Kidney (tissue), 14 donors: ENCODE measurements around the gene FBXL19. TPM values are rescaled to one million over a fixed set of nuclear protein-coding genes. Genes with fewer than 3 reads are reported as not detected.
A peak's percentile ranks its signal among the peaks of the same experiment; 100 is the strongest.
"Not testable (repeated sequence)": the region's sequence is repeated elsewhere in the genome, so short reads cannot be mapped to it uniquely, and the experiment has no call there.

Experiments
- DNase-seq, 5 donors: peaks; one replicate each; pipeline ENCODE4 v3.0.0-alpha.2; 2013 to 2020
- FAIRE-seq: peaks from 2 replicates; lab custom pipeline; 2012; peaks lifted over from hg19 to GRCh38; lab: Jason Lieb, UNC
- H3K27ac ChIP-seq, 2 donors: one replicate each; pipeline ENCODE4 v1.7.0; 2013; ENCODE audit warnings: low read depth in 2 of 2, low read length in 2 of 2, inconsistent platforms in 1 of 2
- H3K27me3 ChIP-seq: one replicate; pipeline ENCODE4 v1.7.1; 2013; ENCODE audit warnings: low read length, inconsistent platforms; ENCODE audit not compliant: control insufficient read depth, insufficient read depth
- H3K36me3 ChIP-seq, 3 donors: one replicate each; pipeline versions ENCODE4 v1.7.0 to v1.7.1; 2013; ENCODE audit warnings: low read length in 3 of 3, control low read depth in 1 of 3, inconsistent platforms in 1 of 3; ENCODE audit not compliant: insufficient read depth in 3 of 3, control insufficient read depth in 2 of 3
- H3K4me1 ChIP-seq, 3 donors: one replicate each; pipeline versions ENCODE4 v1.7.0 to v1.7.1; 2013; ENCODE audit warnings: low read length in 3 of 3, inconsistent platforms in 1 of 3, low read depth in 1 of 3; ENCODE audit not compliant: control insufficient read depth in 2 of 3, insufficient read depth in 2 of 3
- H3K4me3 ChIP-seq, 3 donors: one replicate each; pipeline versions ENCODE4 v1.7.0 to v1.8.1; 2013; ENCODE audit warnings: low read length in 3 of 3, control low read depth in 1 of 3, inconsistent platforms in 1 of 3
- H3K9ac ChIP-seq, 3 donors: one replicate each; pipeline versions ENCODE4 v1.7.0 to v1.7.1; 2013; ENCODE audit warnings: low read length in 3 of 3, control low read depth in 1 of 3, inconsistent platforms in 1 of 3
- H3K9me3 ChIP-seq, 3 donors: one replicate each; pipeline versions ENCODE4 v1.7.0 to v1.7.1; 2013; ENCODE audit warnings: low read length in 3 of 3, control low read depth in 1 of 3, inconsistent platforms in 1 of 3; ENCODE audit not compliant: control insufficient read depth in 2 of 3, insufficient read depth in 1 of 3
- CTCF ChIP-seq: IDR thresholded peaks from 3 replicates; pipeline ENCODE4 v1.5.1; 2012; ENCODE audit warnings: mild to moderate bottlenecking, moderate library complexity, borderline replicate concordance; ENCODE audit not compliant: insufficient read depth; ENCODE audit errors: extremely low read depth
- intact Hi-C: fragments of 100-400 bp; cut with DNase I; formaldehyde crosslinking; loops from one replicate; pipeline ENCODE4 v1.11.1; 2022
- polyA plus RNA-seq: library from polyadenylated mRNA; stranded (reverse); fragments of 350-450 nt; fragmentation: Illumina TruSeq; extraction: RNeasy Lipid Tissue Mini Kit (QIAGEN cat#74804); gene quantifications from one replicate; pipeline ENCODE4 v1.2.3, GENCODE V29; 2014; ENCODE audit warnings: low read depth, low replicate concordance; ENCODE audit not compliant: insufficient read depth
- total RNA-seq: library from RNA; stranded (reverse); fragmentation: NEBNext Ultra II Directional; extraction: Animal tissue kit (Norgen Biotek cat#: 25700); gene quantifications from one replicate; pipeline ENCODE4 v1.2.1, GENCODE V29; 2021
- donor health status: control.
- donor health status: control.
- donor health status: control.
- donor health status: control.
- donor health status: control.
- donor health status: DM: yes; HTN: yes; CAD: no.
- donor health status: Normal renal cell carcinoma (clear cell type).

FBXL19 gene
- total and polyA plus RNA-seq, 2 donors from 2014 or later, result 7.4 to 18.9 TPM

- DNase-seq, result no peak
- Histone ChIP-seq H3K27ac (no peak overlapping the region), H3K9ac (no peak overlapping the region), H3K36me3 (peaks cover 2 to 15% (median 13%) of the 10 kb centered on the region in 3 donors), H3K27me3 (no peaks in the 10 kb centered on the region), H3K9me3 (no peaks in the 10 kb centered on the region), H3K4me1 (peaks cover 0 to 2% (median 0%) of the 10 kb centered on the region in 3 donors), H3K4me3 (no peak overlapping the region)
- no peak for FAIRE-seq
- intact Hi-C loops, result no loop called here
- TF ChIP-seq CTCF, result no peak
Measured at GRCh38 chr16:30931068-30931650, 7.8 kb downstream of the FBXL19 start.

- H3K27me3 ChIP-seq, result no peaks in the 10 kb centered on the region
- no peak overlapping the region for H3K4me3 ChIP-seq
- DNase-seq, result no peak
- no peak overlapping the region for H3K27ac ChIP-seq
- H3K36me3 ChIP-seq, result peaks cover 2 to 15% (median 13%) of the 10 kb centered on the region in 3 donors
- intact Hi-C loops, result no loop called here
- H3K9ac ChIP-seq, result no peak overlapping the region
- H3K4me1 ChIP-seq, result peaks cover 0 to 2% (median 0%) of the 10 kb centered on the region in 3 donors
- FAIRE-seq, result no peak
- H3K9me3 ChIP-seq, result no peaks in the 10 kb centered on the region
- peak; percentile 35 for TF ChIP-seq CTCF
Measured at GRCh38 chr16:30934827-30935557, 11.6 kb downstream of the FBXL19 start.

- H3K36me3 ChIP-seq, result peaks cover 0 to 6% (median 0%) of the 10 kb centered on the region in 3 donors
- H3K9me3 ChIP-seq, result no peaks in the 10 kb centered on the region
- H3K9ac ChIP-seq, result no peak overlapping the region
- FAIRE-seq, result no peak
- H3K27ac ChIP-seq, result peak overlapping the region; percentile 20 to 42
- intact Hi-C loops, result no loop called here
- peaks cover 0 to 7% (median 6%) of the 10 kb centered on the region in 3 donors for H3K4me1 ChIP-seq
- no peak for DNase-seq
- TF ChIP-seq CTCF, result no peak
- H3K27me3 ChIP-seq, result no peaks in the 10 kb centered on the region
- no peak overlapping the region for H3K4me3 ChIP-seq
Measured at GRCh38 chr16:30937692-30938091, 14.3 kb downstream of the FBXL19 start.

- H3K36me3 ChIP-seq, H3K27me3 ChIP-seq, H3K9me3 ChIP-seq, H3K9ac ChIP-seq, DNase-seq, intact Hi-C loops, H3K4me1 ChIP-seq, H3K4me3 ChIP-seq, H3K27ac ChIP-seq, FAIRE-seq: not testable (repeated sequence)
Measured at GRCh38 chr16:30939571-30939970, 16.2 kb downstream of the FBXL19 start.
